Activated naive CD8-positive, alpha-beta T cell treated with anti-CD3 and anti-CD28 coated beads, Interleukin-2, amount 50 U/mL, for 24 hours (primary cell): Measurements from ENCODE around the gene MAP7D3.
A peak's percentile ranks its signal among the peaks of the same experiment; 100 is the strongest.
"Not testable (repeated sequence)": the region's sequence is repeated elsewhere in the genome, so short reads cannot be mapped to it uniquely, and the experiment has no call there.

ENCODE experiments used
- ATAC-seq: fragments of 150-1000 bp; cut with Tn5 transposase; one replicate; pipeline ENCODE4 v1.10.0; 2021
- DNase-seq: peaks from one replicate; pipeline ENCODE4 v3.0.0; 2021
- H3K27ac Mint-ChIP-seq: one replicate; pipeline ENCODE4 v1.8.0; 2021; ENCODE audit warnings: mild to moderate bottlenecking, mixed read lengths
- H3K27me3 Mint-ChIP-seq: one replicate; pipeline ENCODE4 v1.8.0; 2021; ENCODE audit warnings: mixed read lengths
- H3K36me3 Mint-ChIP-seq: one replicate; pipeline ENCODE4 v1.8.0; 2021; ENCODE audit warnings: low read depth, mixed read lengths
- H3K4me1 Mint-ChIP-seq: one replicate; pipeline ENCODE4 v1.8.0; 2021; ENCODE audit warnings: mixed read lengths
- H3K4me3 Mint-ChIP-seq: one replicate; pipeline ENCODE4 v1.8.0; 2021; ENCODE audit warnings: mild to moderate bottlenecking, moderate library complexity, mixed read lengths
- H3K9me3 Mint-ChIP-seq: one replicate; pipeline ENCODE4 v1.8.0; 2021; ENCODE audit warnings: mixed read lengths

MAP7D3 gene

GRCh38 chrX:136262243-136262642, 11.0 kb upstream of the MAP7D3 start:
- Mint-ChIP-seq H3K4me1 (peaks cover 16% of the 10 kb centered on the region), H3K27ac (no peak overlapping the region), H3K36me3 (no peaks in the 10 kb centered on the region), H3K4me3 (no peak overlapping the region), H3K9me3 (no peaks in the 10 kb centered on the region), H3K27me3 (no peaks in the 10 kb centered on the region)
- no peak for DNase-seq
- no peak for ATAC-seq

- no peak overlapping the region for H3K4me3 Mint-ChIP-seq
- H3K9me3 Mint-ChIP-seq, result no peaks in the 10 kb centered on the region
- H3K27ac Mint-ChIP-seq, result no peak overlapping the region
- ATAC-seq (no peak), DNase-seq (no peak)
- no peaks in the 10 kb centered on the region for H3K36me3 Mint-ChIP-seq
- peaks cover 16% of the 10 kb centered on the region for H3K4me1 Mint-ChIP-seq
- H3K27me3 Mint-ChIP-seq, result no peaks in the 10 kb centered on the region
Observed at GRCh38 chrX:136261321-136261720, 10.1 kb upstream of the MAP7D3 start.

GRCh38 chrX:136260776-136261175, 9.6 kb upstream of the MAP7D3 start:
- no peaks in the 10 kb centered on the region for H3K9me3 Mint-ChIP-seq
- H3K36me3 Mint-ChIP-seq, result no peaks in the 10 kb centered on the region
- ATAC-seq (no peak), DNase-seq (no peak)
- H3K4me1 Mint-ChIP-seq, result peaks cover 16% of the 10 kb centered on the region
- H3K27ac Mint-ChIP-seq, result no peak overlapping the region
- no peaks in the 10 kb centered on the region for H3K27me3 Mint-ChIP-seq
- H3K4me3 Mint-ChIP-seq, result no peak overlapping the region

GRCh38 chrX:136259543-136259942, 8.3 kb upstream of the MAP7D3 start:
- peak; percentile 86 for ATAC-seq
- peak overlapping the region; percentile 41 for H3K27ac Mint-ChIP-seq
- H3K27me3 Mint-ChIP-seq, result no peaks in the 10 kb centered on the region
- no peaks in the 10 kb centered on the region for H3K9me3 Mint-ChIP-seq
- DNase-seq, result no peak
- H3K4me3 Mint-ChIP-seq, result no peak overlapping the region
- peaks cover 16% of the 10 kb centered on the region for H3K4me1 Mint-ChIP-seq
- H3K36me3 Mint-ChIP-seq, result no peaks in the 10 kb centered on the region

- Mint-ChIP-seq H3K27ac (no peak overlapping the region), H3K27me3 (no peaks in the 10 kb centered on the region), H3K4me1 (peaks cover 16% of the 10 kb centered on the region), H3K9me3 (no peaks in the 10 kb centered on the region), H3K36me3 (no peaks in the 10 kb centered on the region), H3K4me3 (no peak overlapping the region)
- ATAC-seq (no peak), DNase-seq (no peak)
Observed at GRCh38 chrX:136258951-136259350, 7.8 kb upstream of the MAP7D3 start.

- Mint-ChIP-seq H3K4me1 (peaks cover 21% of the 10 kb centered on the region), H3K27ac (no peak overlapping the region), H3K36me3 (no peaks in the 10 kb centered on the region), H3K4me3 (no peak overlapping the region), H3K27me3 (no peaks in the 10 kb centered on the region), H3K9me3 (no peaks in the 10 kb centered on the region)
- DNase-seq, result no peak
- no peak for ATAC-seq
Observed at GRCh38 chrX:136256026-136256425, 4.8 kb upstream of the MAP7D3 start.

- no peaks in the 10 kb centered on the region for H3K27me3 Mint-ChIP-seq
Observed at GRCh38 chrX:136255541-136255940, 4.3 kb upstream of the MAP7D3 start.

GRCh38 chrX:136250191-136251040, 784 bp downstream of the MAP7D3 start:
- peaks cover 12% of the 10 kb centered on the region for H3K4me1 Mint-ChIP-seq
- peak overlapping the region; percentile 67 for H3K27ac Mint-ChIP-seq
- H3K9me3 Mint-ChIP-seq, result no peaks in the 10 kb centered on the region
- DNase-seq (peak; percentile 53), ATAC-seq (peak; percentile 73)
- H3K4me3 Mint-ChIP-seq, result peak overlapping the region; percentile 76
- H3K36me3 Mint-ChIP-seq, result peaks cover 2% of the 10 kb centered on the region
- H3K27me3 Mint-ChIP-seq, result no peaks in the 10 kb centered on the region

More at GRCh38 chrX:136255541-136255940, 4.3 kb upstream of the MAP7D3 start:
- no peak for DNase-seq
- Mint-ChIP-seq H3K9me3 (no peaks in the 10 kb centered on the region), H3K4me3 (no peak overlapping the region), H3K36me3 (no peaks in the 10 kb centered on the region), H3K27ac (no peak overlapping the region), H3K4me1 (peaks cover 21% of the 10 kb centered on the region)
- ATAC-seq, result no peak

- peaks cover 8% of the 10 kb centered on the region for H3K4me1 Mint-ChIP-seq
- H3K9me3 Mint-ChIP-seq, result no peaks in the 10 kb centered on the region
- no peak for DNase-seq
Observed at GRCh38 chrX:136246201-136246600, 5.0 kb downstream of the MAP7D3 start.

GRCh38 chrX:136237849-136238248, 13.4 kb downstream of the MAP7D3 start:
- not testable (repeated sequence) for H3K4me1 Mint-ChIP-seq, DNase-seq, H3K4me3 Mint-ChIP-seq, H3K27me3 Mint-ChIP-seq, ATAC-seq, H3K27ac Mint-ChIP-seq, H3K9me3 Mint-ChIP-seq
- peaks cover 33% of the 10 kb centered on the region for H3K36me3 Mint-ChIP-seq

More at GRCh38 chrX:136246201-136246600, 5.0 kb downstream of the MAP7D3 start:
- Mint-ChIP-seq H3K27me3 (no peaks in the 10 kb centered on the region), H3K4me3 (no peak overlapping the region), H3K36me3 (peaks cover 21% of the 10 kb centered on the region), H3K27ac (no peak overlapping the region)
- ATAC-seq, result no peak

- peaks cover 26% of the 10 kb centered on the region for H3K36me3 Mint-ChIP-seq
- no peaks in the 10 kb centered on the region for H3K27me3 Mint-ChIP-seq
- DNase-seq (no peak), ATAC-seq (no peak)
- no peak overlapping the region for H3K27ac Mint-ChIP-seq
- H3K9me3 Mint-ChIP-seq, result no peaks in the 10 kb centered on the region
- H3K4me1 Mint-ChIP-seq, result no peaks in the 10 kb centered on the region
- H3K4me3 Mint-ChIP-seq, result no peak overlapping the region
Observed at GRCh38 chrX:136237074-136237473, 14.1 kb downstream of the MAP7D3 start.

- Mint-ChIP-seq H3K9me3 (no peaks in the 10 kb centered on the region), H3K27ac (no peak overlapping the region), H3K4me3 (no peak overlapping the region), H3K27me3 (no peaks in the 10 kb centered on the region), H3K4me1 (peaks cover 18% of the 10 kb centered on the region), H3K36me3 (peaks cover 23% of the 10 kb centered on the region)
- no peak for ATAC-seq
- DNase-seq, result no peak
Observed at GRCh38 chrX:136228839-136229207, 22.4 kb downstream of the MAP7D3 start.

- ATAC-seq (peak; percentile 76), DNase-seq (no peak)
- Mint-ChIP-seq H3K27me3 (no peaks in the 10 kb centered on the region), H3K27ac (no peak overlapping the region), H3K9me3 (no peaks in the 10 kb centered on the region), H3K4me1 (peaks cover 18% of the 10 kb centered on the region), H3K4me3 (no peak overlapping the region), H3K36me3 (peaks cover 27% of the 10 kb centered on the region)
Observed at GRCh38 chrX:136227948-136228838, 23.0 kb downstream of the MAP7D3 start.

GRCh38 chrX:136227074-136227473, 24.1 kb downstream of the MAP7D3 start:
- DNase-seq, result no peak
- no peaks in the 10 kb centered on the region for H3K9me3 Mint-ChIP-seq
- peaks cover 30% of the 10 kb centered on the region for H3K36me3 Mint-ChIP-seq
- ATAC-seq, result no peak
- no peaks in the 10 kb centered on the region for H3K27me3 Mint-ChIP-seq
- H3K4me3 Mint-ChIP-seq, result no peak overlapping the region
- H3K4me1 Mint-ChIP-seq, result peaks cover 18% of the 10 kb centered on the region
- no peak overlapping the region for H3K27ac Mint-ChIP-seq
